Measurements from ENCODE around the gene P2RX4.

DNA sequence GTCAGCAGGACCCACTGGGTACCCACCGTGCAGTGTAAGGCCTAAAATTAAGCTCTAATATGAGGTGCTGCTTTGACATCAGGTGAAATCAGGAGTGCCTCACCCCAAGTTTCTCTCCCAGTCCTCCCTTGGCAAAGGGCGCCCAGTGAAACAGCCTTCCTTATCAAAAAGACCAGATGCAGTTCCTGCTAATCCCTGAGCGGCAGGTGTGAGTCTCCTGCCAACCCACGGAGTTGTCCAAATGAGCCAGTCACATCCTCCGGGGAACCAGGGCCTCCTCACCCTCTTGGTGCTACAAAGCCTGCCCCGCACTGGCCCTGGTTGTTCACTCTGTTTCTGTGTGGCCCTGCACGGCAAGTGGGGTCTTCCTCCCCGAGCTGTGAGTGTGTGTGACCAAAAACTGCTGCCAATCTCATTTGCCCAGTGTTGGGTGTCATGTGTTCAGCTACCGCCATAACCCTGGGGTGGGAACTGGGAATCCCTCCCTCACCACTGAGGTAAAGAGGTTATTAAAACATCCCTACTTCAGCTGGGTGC is 20.2 kb upstream of the P2RX4 start:
- TF ChIP-seq POLR2A (IDR thresholded peaks at IDR 0.05; ENCODE audit: low read depth, low read length) (no peak), POLR2AphosphoS5 (IDR thresholded peaks at IDR 0.05; ENCODE audit: low read depth, low read length) (no peak), TAF1 (IDR thresholded peaks at IDR 0.05; ENCODE audit: borderline replicate concordance, low read depth, low read length) (no peak)
